Colonic mucosa (tissue), 4 donors: Measurements from ENCODE around the gene KPTN. TPM values are rescaled to one million over a fixed set of nuclear protein-coding genes. Genes with fewer than 3 reads are reported as not detected.

Experiments
- DNase-seq: peaks from one replicate; pipeline ENCODE4 v3.0.0-alpha.2; 2020
- H3K27ac ChIP-seq: fragments of 200-600 bp; one replicate; pipeline ENCODE4 v1.8.0; 2021
- H3K27me3 ChIP-seq: fragments of 200-600 bp; one replicate; pipeline ENCODE4 v1.8.0; 2021
- H3K36me3 ChIP-seq: fragments of 200-600 bp; one replicate; pipeline ENCODE4 v1.8.0; 2021
- H3K4me1 ChIP-seq: fragments of 200-600 bp; one replicate; pipeline ENCODE4 v1.8.0; 2021; ENCODE audit warnings: mild to moderate bottlenecking
- H3K4me3 ChIP-seq: fragments of 200-600 bp; one replicate; pipeline ENCODE4 v1.8.0; 2021
- H3K9ac ChIP-seq, 2 donors: one replicate each; pipeline ENCODE4 v1.7.0; 2013; ENCODE audit warnings: control low read depth in 2 of 2, low read depth in 2 of 2, low read length in 2 of 2
- H3K9me3 ChIP-seq: fragments of 200-600 bp; one replicate; pipeline ENCODE4 v1.8.0; 2021
- intact Hi-C: fragments of 100-400 bp; cut with DNase I; formaldehyde crosslinking; loops from one replicate; pipeline ENCODE4 v1.14.1; 2022
- total RNA-seq, 2 donors: library from RNA; stranded (reverse); fragmentation: NEBNext Ultra II Directional in 1 of 2; extraction: Animal tissue kit (Norgen Biotek cat#: 25700) in 1 of 2; gene quantifications; one replicate each; pipeline ENCODE4 v1.2.1, GENCODE V29; 2021
- TF ChIP-seq, protein P1 (sequence below): fragments of 200-600 bp; IDR thresholded peaks from one replicate; pipeline ENCODE4 v1.8.0; 2022; ENCODE audit warnings: antibody characterized with exemption, mild to moderate bottlenecking
- donor health status: healthy.
- donor health status: DM: no; HTN: no; CAD: no.
- donor health status: DM: no; HTN: no; CAD: no.

Gene KPTN
- total RNA-seq, 2 donors from 2014 or later: 8.6 to 13.3 TPM

DNA sequence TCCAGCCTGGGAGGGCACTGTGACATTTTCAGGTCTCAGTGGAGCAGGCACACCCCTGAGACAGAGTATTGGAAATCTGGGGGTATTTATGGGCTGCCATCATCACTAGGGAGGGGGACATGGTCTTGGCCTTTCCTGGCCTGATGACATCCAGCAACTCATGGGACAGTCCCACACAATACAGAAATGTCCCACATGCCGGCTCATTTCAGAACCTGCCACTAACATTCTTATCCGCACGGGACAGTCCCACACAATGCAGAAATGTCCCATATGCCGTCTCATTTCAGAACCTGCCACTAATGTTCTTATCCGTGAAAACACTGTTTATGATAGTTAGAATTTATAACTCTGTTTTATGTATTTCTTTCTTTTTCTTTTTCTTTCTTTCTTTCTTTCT lies 22.1 kb downstream of the KPTN start:
- Histone ChIP-seq H3K27me3 (peaks cover 17% of the 10 kb centered on the region), H3K9me3 (no peaks in the 10 kb centered on the region), H3K9ac (no peak overlapping the region), H3K27ac (no peak overlapping the region), H3K4me1 (no peaks in the 10 kb centered on the region), H3K4me3 (no peak overlapping the region), H3K36me3 (no peaks in the 10 kb centered on the region)
- DNase-seq: no peak
- intact Hi-C loops: no loop called here
- TF ChIP-seq, protein P1, sequence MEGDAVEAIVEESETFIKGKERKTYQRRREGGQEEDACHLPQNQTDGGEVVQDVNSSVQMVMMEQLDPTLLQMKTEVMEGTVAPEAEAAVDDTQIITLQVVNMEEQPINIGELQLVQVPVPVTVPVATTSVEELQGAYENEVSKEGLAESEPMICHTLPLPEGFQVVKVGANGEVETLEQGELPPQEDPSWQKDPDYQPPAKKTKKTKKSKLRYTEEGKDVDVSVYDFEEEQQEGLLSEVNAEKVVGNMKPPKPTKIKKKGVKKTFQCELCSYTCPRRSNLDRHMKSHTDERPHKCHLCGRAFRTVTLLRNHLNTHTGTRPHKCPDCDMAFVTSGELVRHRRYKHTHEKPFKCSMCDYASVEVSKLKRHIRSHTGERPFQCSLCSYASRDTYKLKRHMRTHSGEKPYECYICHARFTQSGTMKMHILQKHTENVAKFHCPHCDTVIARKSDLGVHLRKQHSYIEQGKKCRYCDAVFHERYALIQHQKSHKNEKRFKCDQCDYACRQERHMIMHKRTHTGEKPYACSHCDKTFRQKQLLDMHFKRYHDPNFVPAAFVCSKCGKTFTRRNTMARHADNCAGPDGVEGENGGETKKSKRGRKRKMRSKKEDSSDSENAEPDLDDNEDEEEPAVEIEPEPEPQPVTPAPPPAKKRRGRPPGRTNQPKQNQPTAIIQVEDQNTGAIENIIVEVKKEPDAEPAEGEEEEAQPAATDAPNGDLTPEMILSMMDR: no peak

GRCh38 chr19:47459477-47459876 lies 24.5 kb downstream of the KPTN start:
- Histone ChIP-seq H3K9ac (no peak overlapping the region), H3K27ac (no peak overlapping the region), H3K4me3 (no peak overlapping the region), H3K27me3 (peaks cover 30% of the 10 kb centered on the region), H3K4me1 (no peaks in the 10 kb centered on the region), H3K9me3 (no peaks in the 10 kb centered on the region), H3K36me3 (no peaks in the 10 kb centered on the region)
- TF ChIP-seq, protein P1: no peak
- intact Hi-C loops: no loop called here
- no peak for DNase-seq

DNA sequence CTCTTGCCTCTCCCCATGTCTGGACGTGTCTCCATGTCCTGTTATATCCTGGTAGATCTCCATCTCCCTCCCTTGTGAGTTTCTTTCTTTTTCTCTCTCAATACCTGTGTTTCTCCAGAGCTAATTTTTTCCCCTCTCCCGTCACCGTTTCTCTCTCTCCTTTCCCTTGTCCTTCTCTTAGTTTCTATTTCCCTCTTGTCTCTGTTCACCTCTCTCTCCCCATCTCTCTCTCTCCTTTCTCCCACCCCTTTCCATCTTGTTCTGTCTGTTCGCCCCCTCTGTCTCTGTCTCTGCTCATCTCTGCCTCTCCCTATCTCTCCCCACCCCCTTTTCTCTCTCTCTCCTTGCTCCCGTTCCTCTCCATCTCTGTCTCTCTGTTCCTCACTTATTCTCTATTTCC lies 25.3 kb downstream of the KPTN start:
- DNase-seq: no peak
- Histone ChIP-seq H3K27me3 (peaks cover 30% of the 10 kb centered on the region), H3K4me1 (no peaks in the 10 kb centered on the region), H3K9me3 (no peaks in the 10 kb centered on the region), H3K36me3 (no peaks in the 10 kb centered on the region), H3K9ac (no peak overlapping the region), H3K4me3 (no peak overlapping the region), H3K27ac (no peak overlapping the region)
- TF ChIP-seq, protein P1: no peak
- intact Hi-C loops: no loop called here

DNA sequence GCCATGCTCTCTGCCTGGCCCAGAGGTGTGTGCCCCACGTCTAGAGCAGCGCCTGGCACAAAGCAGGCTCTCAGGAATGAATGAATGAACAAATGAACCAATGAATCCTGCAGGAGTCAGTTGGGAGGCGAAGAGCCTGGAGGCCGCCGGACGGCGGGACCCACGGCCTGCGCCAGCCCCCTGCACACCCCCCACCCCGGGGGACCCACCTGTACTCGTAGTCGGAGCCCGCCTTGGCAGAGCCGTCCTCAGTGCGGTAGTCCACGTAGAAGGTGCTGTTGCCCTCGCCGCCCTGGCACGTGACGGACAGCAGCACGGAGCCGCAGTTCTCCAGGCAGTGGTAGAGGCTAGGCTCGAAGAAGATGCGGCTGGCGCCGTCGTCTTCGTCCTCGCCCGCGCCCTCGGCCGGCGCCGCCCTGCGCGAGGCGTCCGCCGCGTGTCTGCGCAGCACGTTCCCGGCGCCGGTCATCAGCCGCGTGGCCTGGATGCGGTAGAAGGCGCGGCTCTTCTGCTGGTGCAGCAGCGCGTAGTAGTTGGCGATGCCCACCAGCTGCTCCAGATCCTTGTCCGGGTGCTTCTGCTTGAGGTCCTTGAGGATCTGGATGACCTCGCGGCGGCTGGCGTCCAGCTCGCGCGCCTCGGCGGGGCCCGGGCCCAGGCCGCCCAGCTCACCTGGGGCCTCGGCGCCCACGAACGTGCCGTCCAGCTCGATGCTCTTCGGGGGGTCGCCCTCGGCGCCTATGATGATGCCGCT lies 27.1 kb downstream of the KPTN start:
- intact Hi-C loops: no loop called here
- H3K4me1 ChIP-seq: no peaks in the 10 kb centered on the region
- no peak overlapping the region for H3K4me3 ChIP-seq
- H3K36me3 ChIP-seq: no peaks in the 10 kb centered on the region
- no peak for DNase-seq
- H3K9me3 ChIP-seq: no peaks in the 10 kb centered on the region
- TF ChIP-seq, protein P1: no peak
- no peak overlapping the region for H3K27ac ChIP-seq
- no peak overlapping the region for H3K9ac ChIP-seq
- H3K27me3 ChIP-seq: peaks cover 30% of the 10 kb centered on the region

DNA sequence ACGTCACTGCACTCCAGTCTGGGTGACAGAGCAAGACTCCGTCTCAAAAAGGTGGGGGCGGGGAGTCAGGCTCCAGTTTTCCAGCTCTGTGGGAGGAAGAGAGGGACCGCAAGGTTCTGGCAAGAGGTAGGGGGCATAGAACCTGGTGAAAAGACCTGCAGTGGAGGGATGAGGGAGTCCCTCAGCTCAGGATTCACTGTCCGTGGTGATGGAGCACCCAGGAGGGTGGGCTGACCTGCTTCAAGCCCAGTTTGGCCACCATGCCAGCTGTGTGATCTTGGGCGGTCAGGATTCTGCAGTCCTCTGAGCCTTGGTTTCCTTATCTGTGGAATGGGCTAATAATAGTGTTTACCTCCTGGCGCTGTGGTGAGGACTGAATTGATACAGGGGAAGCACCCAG lies 33.5 kb downstream of the KPTN start:
- H3K4me1 ChIP-seq: peaks cover 3% of the 10 kb centered on the region
- H3K27me3 ChIP-seq: peaks cover 27% of the 10 kb centered on the region
- no peak overlapping the region for H3K9ac ChIP-seq
- TF ChIP-seq, protein P1: no peak
- no peaks in the 10 kb centered on the region for H3K9me3 ChIP-seq
- no peak for DNase-seq
- no peak overlapping the region for H3K4me3 ChIP-seq
- intact Hi-C loops: no loop called here
- H3K36me3 ChIP-seq: no peaks in the 10 kb centered on the region
- no peak overlapping the region for H3K27ac ChIP-seq
